ENCODE results near the gene AKR7A3. TPM values are rescaled to one million over a fixed set of nuclear protein-coding genes. Genes with fewer than 3 reads are reported as not detected.

Gene AKR7A3
- total and polyA plus RNA-seq, 9 of the 15 experiments (the other 6 are each of a cell fraction or from before 2014, with no cell fraction given) = 0.04 to 1.5 (median 0.44) TPM; not detected in 1

DNA sequence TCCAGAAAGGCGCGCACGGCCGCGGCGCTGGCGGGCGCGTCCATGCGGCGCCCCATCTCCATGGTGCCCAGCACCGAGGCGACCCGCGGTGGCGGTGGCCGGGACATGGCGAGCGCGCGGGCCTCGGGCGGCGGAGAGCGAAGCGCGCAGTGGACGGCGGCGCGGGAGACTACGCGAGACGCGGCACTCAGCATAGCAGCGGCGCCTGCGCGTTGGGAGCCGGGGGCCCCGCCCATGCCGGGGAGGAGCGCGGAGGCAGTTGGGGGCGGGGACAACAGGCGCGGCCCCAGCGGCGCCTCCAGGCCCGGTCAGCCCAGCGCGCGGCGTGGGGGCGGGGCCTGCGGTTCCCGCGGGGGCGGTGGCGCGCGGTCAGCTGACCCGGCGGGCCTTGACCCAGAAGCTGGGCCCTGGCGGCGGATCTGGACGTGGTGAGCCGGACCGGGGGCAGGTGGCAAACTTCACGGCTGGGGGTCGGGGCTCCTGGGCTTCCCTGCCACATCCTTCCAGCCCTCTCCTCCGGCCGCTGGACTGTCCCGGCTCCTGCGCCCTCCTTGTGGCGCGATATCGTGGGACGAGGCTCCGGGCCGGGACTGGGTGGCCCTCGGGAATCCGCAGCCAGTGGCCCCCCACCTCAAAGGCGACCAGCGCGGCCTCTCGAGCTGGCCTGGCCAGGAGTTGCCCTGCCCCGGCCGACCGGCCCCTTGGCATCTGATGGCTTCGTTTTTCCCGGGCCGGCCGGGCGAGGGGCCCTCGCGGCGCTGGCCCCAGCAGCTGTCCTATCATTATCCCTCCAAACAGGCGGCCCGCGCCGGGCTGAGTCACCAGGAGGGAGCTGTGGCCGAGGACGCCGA lies 23.6 kb upstream of the AKR7A3 start, which contains the start of the genes AKR7A2 and SLC66A1 (continued):
- TF ChIP-seq, protein P1, sequence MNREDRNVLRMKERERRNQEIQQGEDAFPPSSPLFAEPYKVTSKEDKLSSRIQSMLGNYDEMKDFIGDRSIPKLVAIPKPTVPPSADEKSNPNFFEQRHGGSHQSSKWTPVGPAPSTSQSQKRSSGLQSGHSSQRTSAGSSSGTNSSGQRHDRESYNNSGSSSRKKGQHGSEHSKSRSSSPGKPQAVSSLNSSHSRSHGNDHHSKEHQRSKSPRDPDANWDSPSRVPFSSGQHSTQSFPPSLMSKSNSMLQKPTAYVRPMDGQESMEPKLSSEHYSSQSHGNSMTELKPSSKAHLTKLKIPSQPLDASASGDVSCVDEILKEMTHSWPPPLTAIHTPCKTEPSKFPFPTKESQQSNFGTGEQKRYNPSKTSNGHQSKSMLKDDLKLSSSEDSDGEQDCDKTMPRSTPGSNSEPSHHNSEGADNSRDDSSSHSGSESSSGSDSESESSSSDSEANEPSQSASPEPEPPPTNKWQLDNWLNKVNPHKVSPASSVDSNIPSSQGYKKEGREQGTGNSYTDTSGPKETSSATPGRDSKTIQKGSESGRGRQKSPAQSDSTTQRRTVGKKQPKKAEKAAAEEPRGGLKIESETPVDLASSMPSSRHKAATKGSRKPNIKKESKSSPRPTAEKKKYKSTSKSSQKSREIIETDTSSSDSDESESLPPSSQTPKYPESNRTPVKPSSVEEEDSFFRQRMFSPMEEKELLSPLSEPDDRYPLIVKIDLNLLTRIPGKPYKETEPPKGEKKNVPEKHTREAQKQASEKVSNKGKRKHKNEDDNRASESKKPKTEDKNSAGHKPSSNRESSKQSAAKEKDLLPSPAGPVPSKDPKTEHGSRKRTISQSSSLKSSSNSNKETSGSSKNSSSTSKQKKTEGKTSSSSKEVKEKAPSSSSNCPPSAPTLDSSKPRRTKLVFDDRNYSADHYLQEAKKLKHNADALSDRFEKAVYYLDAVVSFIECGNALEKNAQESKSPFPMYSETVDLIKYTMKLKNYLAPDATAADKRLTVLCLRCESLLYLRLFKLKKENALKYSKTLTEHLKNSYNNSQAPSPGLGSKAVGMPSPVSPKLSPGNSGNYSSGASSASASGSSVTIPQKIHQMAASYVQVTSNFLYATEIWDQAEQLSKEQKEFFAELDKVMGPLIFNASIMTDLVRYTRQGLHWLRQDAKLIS (CRISPR knock-in tag; IDR thresholded peaks at IDR 0.05) = no peak
- TF ChIP-seq, protein P2, sequence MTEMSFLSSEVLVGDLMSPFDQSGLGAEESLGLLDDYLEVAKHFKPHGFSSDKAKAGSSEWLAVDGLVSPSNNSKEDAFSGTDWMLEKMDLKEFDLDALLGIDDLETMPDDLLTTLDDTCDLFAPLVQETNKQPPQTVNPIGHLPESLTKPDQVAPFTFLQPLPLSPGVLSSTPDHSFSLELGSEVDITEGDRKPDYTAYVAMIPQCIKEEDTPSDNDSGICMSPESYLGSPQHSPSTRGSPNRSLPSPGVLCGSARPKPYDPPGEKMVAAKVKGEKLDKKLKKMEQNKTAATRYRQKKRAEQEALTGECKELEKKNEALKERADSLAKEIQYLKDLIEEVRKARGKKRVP (CRISPR knock-in tag; IDR thresholded peaks at IDR 0.05) = no peak
- TF ChIP-seq MLLT1 (IDR thresholded peaks at IDR 0.05) = no peak
- peak; percentile 88 for TF ChIP-seq RBBP5 (IDR thresholded peaks at IDR 0.05; ENCODE audit: borderline replicate concordance, insufficient read depth, low read length, poor library complexity, severe bottlenecking)
- TF ChIP-seq CXXC5 (CRISPR knock-in tag; IDR thresholded peaks at IDR 0.05) = peak; percentile 100
- no peak for TF ChIP-seq ZNF57 (CRISPR knock-in tag; IDR thresholded peaks at IDR 0.05)
- no peak for TF ChIP-seq GTF2F1 (IDR thresholded peaks at IDR 0.05; ENCODE audit: low read depth, low read length)
- TF ChIP-seq CLOCK (CRISPR knock-in tag; IDR thresholded peaks at IDR 0.05; ENCODE audit: borderline replicate concordance) = no peak
- peak; percentile 66 for TF ChIP-seq CREB3L1 (IDR thresholded peaks at IDR 0.05; ENCODE audit: borderline replicate concordance, low read depth)
- TF ChIP-seq ZKSCAN3 (CRISPR knock-in tag; IDR thresholded peaks at IDR 0.05) = no peak
- no peak; the same call in 1 of the 2 replicates for TF ChIP-seq OTX1 (CRISPR knock-in tag; IDR thresholded peaks at IDR 0.05)
- no peak for TF ChIP-seq NFXL1 (CRISPR knock-in tag; IDR thresholded peaks at IDR 0.05)
- no peak for TF ChIP-seq ZNF644 (tag; IDR thresholded peaks at IDR 0.05; ENCODE audit: low read depth)
- TF ChIP-seq MTA3 (IDR thresholded peaks at IDR 0.05; ENCODE audit: borderline replicate concordance) = peak; percentile 67

Measured in K562 (cell line).